ENCODE results near the gene PEX11G.
"Not testable (repeated sequence)": the region's sequence is repeated elsewhere in the genome, so short reads cannot be mapped to it uniquely, and the experiment has no call there.

Gene PEX11G

GRCh38 chr19:7467009-7467989, 21.5 kb downstream of the PEX11G start:
- no peak for DNase-seq (ENCODE audit: low spot score)

DNA sequence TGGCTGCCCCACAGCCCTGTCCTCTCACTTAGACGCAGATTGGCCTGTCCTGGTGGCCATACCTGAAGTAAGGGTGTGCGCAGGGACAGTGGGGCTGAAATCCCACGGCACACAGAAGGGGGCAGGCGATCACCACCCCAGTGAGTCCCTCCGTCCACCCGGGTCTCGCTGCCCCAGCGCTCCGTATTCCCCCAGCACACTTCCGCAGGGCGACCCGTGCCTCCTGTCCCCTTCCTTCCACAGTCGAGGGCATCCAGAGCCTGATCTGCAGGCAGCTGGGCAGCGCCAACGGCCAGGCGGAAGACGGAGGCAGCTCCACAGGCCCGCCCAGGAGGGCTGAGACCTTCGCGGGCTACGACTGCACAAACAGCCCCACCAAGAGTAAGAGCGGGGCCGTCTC, 25.3 kb downstream of the PEX11G start:
- no peak for DNase-seq (ENCODE audit: low spot score)

DNA sequence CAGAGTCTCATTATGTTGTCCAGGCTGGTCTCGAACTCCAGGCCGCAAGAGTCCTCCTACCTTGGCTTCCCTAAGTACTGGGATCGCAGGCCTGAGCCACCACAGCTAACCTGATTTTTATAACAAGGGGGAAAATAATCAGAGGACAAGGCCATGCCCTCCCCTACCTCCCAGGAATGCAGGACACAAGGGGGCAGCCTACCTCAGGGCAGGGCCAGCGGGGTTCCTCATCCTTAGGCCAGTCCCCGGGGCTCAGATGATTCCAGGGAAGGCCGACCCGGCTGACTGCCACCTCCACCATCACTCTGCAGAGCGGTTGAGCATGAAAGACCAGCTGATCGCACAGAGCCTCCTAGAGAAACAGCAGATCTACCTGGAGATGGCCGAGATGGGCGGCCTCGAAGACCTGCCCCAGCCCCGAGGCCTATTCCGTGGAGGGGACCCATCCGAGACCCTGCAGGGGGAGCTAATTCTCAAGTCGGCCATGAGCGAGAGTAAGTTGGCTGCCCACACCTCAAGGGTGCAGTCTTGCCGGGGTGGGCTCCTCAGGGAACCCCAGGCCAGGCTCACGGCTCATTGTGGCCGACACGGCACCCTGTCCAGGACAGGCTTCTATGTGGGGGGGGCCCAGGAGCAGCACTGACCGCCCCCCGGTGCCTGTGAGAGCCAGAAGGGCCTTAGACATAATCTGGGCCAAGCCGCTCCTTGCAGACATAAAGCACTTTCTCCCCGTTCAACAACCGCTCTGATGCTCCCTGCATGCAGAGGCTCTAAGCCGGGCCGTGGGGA, 26.8 kb downstream of the PEX11G start:
- no peak for DNase-seq (ENCODE audit: low spot score)

- no peak for DNase-seq (ENCODE audit: low spot score)
These were observed 28.3 kb downstream of the PEX11G start for GRCh38 chr19:7460562-7460966.

GRCh38 chr19:7459773-7460172, 29.1 kb downstream of the PEX11G start:
- DNase-seq (ENCODE audit: low spot score): no peak

GRCh38 chr19:7458675-7459074, 30.2 kb downstream of the PEX11G start:
- DNase-seq (ENCODE audit: low spot score): no peak

DNA sequence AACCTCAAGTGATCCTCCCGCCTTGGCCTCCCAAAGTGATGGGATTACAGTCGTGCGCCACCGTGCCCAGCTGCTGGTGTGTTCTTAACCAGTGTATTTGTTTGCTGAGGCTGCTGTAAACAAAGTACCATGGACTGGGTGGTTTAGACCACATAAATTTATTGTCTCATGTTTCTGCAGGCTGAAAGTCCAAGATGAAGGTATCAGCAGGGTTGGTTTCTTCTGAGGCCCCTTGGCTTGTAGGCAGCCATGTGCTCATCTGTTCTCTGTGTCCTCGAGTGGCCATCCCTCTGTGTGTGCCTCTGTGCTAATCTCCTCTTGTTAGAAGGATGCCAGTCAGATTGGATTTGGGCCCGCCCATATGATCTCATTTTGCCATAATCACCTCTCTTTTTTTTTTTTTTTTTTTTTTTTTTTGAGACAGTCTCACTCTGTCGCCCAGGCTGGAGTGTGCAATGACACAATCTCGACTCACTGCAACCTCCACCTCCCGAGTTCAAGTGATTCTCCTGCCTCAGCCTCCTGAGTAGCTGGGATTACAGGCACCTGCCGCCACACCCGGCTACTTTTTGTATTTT, 31.8 kb downstream of the PEX11G start:
- no peak for DNase-seq (ENCODE audit: low spot score)

DNA sequence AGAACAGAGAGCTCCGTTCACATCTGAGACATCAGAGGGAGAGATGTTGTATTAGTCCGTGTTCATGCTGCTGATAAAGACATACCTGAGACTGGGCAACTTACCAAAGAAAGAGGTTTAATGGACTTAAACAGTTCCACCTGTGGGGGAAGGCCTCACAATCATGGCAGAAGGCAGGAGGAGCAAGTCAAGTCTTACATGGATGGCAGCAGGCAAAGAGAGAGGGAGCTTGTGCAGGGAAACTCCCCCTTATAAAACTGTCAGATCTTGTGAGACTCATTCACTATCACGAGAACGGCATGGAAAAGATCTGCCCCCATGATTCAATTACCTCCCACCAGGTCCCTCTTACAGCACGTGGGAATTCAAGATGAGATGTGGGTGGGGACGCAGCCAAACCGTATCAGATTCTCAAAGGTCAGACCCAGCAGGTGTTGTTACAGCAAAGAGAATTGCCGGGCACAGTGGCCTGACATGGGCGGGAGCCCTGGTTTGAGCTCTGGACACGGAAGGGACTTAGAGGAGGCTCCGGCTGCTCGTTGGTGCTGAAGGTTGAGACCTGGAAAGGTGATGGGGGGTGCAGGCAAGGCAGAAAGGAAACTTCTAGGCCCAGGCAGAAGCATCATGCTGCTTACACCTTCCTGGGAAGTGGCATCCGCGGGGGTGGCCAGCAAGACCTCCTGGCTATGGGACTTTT, 33.1 kb downstream of the PEX11G start:
- DNase-seq (ENCODE audit: low spot score): no peak

- DNase-seq (ENCODE audit: low spot score): no peak
These were observed 33.8 kb downstream of the PEX11G start for GRCh38 chr19:7454998-7455397.

DNA sequence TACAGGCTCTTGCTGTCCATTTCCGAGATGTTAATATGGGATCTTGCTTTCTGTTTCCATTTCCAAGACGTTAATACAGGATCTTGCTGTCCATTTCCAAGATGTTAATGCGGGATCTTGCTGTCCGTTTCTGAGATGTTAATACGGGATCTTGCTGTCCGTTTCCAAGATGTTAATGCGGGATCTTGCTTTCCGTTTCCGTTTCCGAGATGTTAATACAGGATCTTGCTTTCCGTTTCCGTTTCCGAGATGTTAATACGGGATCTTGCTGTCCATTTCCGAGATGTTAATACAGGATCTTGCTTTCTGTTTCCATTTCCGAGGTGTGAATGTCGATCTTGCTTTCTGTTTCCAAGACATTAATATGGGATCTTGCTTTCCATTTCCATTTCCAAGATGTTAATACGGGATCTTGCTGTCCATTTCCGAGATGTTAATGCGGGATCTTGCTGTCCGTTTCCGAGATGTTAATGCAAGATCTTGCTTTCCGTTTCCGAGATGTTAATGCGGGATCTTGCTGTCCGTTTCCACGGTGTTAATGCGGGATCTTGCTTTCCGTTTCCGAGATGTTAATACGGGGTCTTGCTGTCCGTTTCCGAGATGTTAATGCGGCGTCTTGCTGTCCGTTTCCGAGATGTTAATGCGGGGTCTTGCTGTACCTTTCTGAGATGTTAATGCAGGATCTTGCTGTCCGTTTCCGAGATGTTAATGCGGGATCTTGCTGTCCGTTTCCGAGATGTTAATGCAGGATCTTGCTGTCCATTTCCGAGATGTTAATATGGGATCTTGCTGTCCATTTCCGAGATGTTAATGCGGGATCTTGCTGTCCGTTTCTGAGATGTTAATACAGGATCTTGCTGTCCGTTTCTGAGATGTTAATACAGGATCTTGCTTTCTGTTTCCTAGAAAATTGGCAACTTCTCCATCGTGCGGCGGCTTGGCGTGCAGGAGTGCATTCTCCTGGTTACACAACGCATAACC, 38.3 kb downstream of the PEX11G start:
- no peak for DNase-seq (ENCODE audit: low spot score)

- DNase-seq (ENCODE audit: low spot score): not testable (repeated sequence)
These were observed 39.3 kb downstream of the PEX11G start for GRCh38 chr19:7449391-7450070.

DNA sequence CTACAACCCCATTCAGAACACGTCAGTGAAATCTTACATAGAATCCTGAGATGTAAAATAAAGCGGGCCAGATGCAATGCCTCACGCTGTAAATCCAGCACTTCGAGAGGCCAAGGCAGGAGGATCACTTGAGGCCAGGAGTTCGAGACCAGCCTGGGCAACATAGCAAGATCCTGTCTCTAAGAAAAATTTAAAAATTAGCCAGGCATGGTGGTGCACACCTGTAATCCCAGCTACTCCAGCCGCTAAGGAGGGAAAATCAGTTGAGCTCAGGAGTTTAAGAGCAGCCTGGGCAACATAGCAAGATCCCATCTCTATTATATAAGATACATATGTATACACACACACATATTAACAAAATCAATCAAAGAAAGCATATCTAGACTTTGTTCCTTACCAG, 41.2 kb downstream of the PEX11G start:
- DNase-seq (ENCODE audit: low spot score): no peak

- no peak for DNase-seq (ENCODE audit: low spot score)
These were observed 43.7 kb downstream of the PEX11G start for GRCh38 chr19:7445104-7445503.

GRCh38 chr19:7444042-7444441, 44.8 kb downstream of the PEX11G start:
- DNase-seq (ENCODE audit: low spot score): no peak

DNA sequence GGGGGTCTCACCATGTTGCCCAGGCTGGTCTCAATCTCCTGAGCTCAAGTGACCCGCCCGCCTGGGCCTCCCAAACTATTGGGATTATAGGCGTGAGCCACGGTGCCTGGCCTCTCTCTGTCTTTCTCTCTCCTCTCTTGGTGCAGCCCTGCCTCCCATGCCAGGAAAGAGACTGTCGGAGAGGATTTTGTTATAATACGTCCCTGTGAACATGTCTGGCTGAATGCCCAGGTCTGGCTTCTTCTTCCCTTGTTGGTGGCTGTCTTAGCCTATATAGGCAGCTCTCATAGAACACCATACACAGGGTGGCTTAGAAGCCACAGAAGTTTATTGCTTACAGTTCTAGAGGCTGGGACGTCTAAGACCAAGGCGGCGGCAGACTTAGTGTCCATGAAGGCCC, 46.4 kb downstream of the PEX11G start:
- no peak for DNase-seq (ENCODE audit: low spot score)

- no peak for DNase-seq (ENCODE audit: low spot score)
These were observed 47.2 kb downstream of the PEX11G start for GRCh38 chr19:7441468-7442146.

DNA sequence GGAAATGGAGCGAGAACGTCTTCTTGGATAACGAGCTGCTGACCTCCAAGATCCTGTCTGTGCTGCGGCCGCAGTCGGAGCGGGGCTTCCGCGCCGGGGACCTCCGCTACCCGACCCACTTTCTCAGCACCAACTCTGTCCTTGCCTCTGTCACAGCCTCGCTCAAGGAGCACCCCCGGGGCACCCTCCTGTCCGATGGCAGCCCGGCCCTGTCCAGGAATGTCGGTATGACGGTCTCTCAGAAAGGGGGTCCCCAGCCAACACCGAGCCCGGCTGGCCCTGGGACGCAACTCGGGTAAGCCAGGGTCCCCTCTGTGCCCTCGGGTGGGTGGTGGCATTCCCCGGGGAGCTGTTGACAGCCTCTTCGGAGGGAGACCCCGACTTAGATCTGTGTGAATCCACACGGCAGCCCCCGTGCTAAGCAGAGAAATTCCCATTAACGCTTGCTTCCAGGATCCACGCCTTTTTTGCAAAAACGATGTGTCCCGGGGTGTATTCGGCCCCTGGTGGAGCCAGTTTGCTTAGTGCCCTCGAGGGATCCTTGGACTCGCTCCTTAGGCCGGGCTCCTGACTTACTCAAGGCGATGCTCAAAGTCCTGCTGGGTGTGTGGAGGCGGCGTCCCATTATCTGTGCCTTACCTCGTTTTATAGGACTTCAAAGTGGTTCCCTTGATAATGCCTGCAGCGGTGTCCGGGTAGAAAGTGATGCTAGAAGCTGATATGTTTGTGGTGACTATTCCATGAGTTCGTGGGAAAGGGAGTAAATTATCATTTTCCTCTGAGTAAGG, 48.5 kb downstream of the PEX11G start:
- DNase-seq (ENCODE audit: low spot score): no peak

DNA sequence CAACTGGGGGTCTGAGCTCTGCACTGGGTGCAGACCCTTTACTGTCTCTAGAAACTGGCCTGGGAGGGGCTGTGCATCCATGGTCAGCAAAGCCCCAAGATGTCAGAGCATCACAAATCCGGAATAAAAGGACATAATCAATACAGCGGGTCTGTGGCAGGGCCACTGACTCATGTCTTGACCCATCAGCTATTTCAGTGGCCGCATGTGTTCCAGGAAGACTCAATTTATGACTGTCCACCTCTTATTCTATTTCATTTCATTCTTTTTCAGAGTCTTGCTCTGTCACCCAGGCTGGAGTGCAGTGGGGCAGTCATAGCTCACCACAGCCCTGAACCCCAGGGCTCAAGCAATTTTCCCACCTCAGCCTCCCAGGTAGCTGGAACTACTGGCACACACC, 53.2 kb downstream of the PEX11G start:
- no peak for DNase-seq (ENCODE audit: low spot score)

- DNase-seq (ENCODE audit: low spot score): no peak
These were observed 54.4 kb downstream of the PEX11G start for GRCh38 chr19:7434391-7434790.

All from AG08395 (cell line).